GM18873 (cell line): ENCODE measurements around the gene IL27RA.
"Not testable (repeated sequence)": the region's sequence is repeated elsewhere in the genome, so short reads cannot be mapped to it uniquely, and the experiment has no call there.

Source experiments
- ATAC-seq: cut with Tn5 transposase; IDR thresholded peaks from one replicate; pipeline ENCODE4 v1.9.1; 2021; ENCODE audit warnings: mild to moderate bottlenecking, moderate library complexity, moderate number of reproducible peaks; ENCODE audit not compliant: unreplicated experiment, low FRiP score

The IL27RA gene

DNA sequence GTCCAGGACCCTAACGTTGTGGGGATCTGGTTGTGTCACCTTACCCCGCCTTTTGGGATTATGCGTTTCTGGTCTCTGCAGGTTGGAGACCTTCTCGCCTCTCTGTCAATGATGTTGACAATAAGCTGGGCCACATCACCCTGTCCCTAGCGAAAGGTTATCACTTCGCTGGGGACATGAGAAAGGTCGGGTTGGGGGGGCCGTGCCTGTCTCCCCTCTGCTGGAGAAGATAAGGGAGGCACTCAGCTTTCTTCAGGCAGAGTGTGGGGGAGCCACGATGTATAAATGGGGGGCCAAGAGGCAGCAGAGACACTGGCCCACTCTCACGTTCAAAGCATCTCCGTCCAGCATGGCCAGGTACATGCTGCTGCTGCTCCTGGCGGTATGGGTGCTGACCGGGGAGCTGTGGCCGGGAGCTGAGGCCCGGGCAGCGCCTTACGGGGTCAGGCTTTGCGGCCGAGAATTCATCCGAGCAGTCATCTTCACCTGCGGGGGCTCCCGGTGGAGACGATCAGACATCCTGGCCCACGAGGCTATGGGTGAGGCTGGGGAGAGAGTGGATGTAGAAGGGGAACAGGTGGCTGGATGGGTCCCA, 3.6 kb upstream of the IL27RA start, which contains the start of gene RLN3:
TSS of gene RLN3 (plus strand) at position 293 of the 595 bp plus-strand sequence. CDS start at position 350, 57 bp downstream.
- no peak for ATAC-seq

DNA sequence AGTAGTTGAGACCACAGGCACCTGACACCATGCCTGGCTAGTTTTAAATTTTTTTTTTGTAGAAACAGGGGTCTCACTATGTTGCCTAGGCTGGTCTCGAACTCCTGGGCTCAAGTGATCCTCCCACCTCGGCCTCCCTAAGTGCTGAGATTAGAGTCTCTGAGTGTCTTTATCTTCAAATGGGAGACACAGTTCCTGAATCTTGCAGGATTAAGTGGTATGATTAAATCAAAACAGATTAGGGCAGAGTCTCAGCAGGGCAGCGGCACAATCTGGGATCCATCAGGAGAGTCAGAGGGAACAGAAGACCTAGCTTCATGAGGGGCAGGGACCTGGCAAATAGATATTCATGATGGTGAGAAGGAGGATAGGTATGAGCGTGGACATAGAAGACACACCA, 2.7 kb upstream of the IL27RA start:
- no peak for ATAC-seq

DNA sequence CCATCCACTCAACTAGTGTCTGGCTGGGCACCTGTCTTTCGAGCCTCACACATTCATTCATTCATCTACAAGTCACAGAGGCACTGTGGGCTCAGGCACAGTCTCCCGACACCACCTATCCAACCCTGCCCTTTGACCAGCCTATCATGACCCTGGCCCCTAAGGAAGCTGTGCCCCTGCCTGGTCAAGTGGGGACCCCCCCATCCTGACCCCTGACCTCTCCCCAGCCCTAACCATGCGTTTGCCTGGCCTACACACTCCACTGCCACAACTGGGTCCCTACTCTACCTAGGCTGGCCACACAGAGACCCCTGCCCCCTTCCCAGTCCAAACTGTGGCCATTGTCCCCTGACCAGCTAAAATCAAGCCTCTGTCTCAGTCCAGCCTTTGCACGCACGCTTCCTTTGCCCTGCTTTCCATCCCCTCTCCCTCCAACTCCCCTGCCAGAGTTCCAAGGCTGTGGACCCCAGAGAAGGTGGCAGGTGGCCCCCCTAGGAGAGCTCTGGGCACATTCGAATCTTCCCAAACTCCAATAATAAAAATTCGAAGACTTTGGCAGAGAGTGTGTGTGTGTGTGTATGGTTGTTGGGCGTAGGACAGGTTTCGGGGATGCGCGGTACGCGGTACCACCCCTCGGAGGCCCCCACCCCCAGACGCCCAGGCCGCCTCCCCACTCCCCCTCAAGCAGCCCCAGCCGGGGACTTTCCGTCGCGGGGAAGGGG, 404 bp upstream of the IL27RA start:
- ATAC-seq = no peak

DNA sequence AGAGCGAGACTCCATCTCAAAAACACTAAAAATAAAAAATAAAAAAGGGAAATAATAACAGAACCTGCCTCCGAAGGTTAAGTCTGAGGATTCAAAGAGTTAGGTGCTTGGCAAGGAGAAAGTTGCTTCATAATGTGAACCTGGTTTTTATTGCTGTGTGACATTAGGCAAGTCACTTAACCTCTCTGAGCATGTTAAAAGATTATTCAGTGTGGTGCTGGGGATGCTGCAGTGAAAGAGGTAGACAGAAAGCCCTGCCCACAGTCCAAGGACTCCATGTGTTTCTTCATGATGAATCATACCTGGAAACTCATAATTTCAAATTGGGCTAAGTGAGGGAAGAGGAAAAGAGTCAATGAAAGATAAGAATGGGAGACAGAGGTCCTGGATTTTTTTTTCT, 2.4 kb downstream of the IL27RA start:
- ATAC-seq = no peak

DNA sequence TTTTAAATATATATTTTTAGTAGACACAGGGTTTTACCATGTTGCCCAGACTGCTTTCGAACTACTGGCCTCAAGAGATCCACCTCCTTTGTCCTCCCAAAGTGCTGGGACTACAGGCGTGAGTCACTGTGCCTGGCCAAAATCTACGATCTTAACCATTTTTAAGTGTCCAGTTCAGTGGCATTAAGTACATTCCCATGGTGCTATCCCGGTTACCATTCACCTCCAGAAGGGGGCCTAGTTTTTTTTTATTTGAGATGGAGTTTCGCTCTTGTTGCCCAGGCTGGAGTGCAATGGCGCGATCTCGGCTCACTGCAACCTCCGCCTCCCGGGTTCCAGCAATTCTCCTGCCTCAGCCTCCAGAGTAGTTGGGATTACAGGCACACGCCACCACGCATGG, 3.6 kb downstream of the IL27RA start:
- not testable (repeated sequence) for ATAC-seq

DNA sequence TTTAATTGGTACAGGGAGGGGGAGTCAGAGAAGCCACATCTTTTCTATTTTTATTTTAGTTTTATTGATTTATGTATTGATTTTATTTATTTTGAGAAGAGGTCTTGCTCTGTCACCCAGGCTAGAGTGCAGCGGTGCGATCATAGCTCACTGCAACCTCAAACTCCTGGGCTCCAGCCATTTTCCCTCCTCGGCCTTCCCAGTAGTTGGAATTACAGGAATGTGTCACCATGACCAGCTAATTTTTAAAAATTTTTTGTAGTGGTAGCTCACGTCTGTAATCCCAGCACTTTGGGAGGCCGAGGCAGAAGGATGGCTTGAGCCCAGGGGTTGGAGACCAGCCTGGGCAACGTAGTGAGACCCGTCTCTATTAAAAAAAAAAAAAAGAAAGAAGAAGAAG, 4.1 kb downstream of the IL27RA start:
- no peak for ATAC-seq

DNA sequence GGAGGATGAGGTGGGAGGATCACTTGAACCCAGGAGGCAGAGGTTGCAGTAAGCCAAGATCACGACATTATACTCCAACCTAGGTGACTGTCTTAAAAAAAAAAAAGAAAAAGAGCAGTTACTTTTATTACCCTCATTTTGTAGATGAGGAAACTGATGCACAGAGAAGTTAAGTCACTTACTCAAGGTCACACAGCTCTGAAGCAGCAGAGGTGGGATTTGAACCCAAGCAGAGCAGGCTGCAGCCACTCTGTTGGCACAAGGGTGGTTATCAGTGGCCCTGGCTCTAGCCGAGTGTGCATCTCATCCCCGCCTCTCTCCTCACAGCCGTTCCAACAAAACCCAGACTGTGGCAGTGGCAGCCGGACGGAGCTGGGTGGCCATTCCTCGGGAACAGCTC, 7.6 kb downstream of the IL27RA start:
- no peak for ATAC-seq

DNA sequence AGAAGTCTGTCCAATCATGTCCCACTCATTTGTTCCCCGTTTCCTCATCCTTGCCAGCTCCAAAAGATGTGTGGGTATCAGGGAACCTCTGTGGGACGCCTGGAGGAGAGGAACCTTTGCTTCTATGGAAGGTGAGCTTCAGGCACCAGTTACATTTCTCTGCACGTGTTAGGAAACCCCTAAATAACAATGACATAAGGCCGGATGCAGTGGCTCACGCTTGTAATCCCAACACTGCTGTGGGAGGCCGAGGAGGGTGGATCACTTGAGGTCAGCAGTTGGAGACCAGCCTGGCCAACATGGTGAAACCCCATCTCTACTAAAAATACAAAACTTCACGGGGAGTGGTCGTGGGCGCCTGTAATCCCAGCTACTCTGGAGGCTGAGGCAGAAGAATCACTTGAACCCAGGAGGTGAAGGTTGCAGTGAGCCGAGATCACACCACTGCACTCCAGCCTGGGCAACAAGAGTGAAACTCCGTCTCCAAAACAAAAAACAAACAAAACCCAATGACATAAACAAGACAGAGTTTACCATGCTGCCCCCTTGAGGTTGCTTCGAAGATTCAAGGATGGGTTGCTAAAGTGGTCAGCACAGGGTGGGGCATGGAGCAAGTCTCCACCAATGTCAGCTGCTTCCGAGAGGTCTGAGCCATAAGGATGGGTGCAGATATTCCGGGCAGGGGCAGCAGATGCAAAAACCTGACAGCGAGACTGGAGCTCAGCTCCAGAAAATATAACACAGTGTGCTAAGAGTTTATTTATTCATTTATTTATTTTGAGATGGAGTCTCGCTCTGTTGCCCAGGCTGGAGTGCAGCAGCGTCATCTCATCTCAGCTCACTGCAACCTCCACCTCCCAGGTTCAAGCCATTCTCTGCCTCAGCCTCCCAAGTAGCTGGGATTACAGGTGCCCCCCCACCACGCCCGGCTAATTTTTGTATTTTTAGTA, 11.4 kb downstream of the IL27RA start:
- ATAC-seq = not testable (repeated sequence)

DNA sequence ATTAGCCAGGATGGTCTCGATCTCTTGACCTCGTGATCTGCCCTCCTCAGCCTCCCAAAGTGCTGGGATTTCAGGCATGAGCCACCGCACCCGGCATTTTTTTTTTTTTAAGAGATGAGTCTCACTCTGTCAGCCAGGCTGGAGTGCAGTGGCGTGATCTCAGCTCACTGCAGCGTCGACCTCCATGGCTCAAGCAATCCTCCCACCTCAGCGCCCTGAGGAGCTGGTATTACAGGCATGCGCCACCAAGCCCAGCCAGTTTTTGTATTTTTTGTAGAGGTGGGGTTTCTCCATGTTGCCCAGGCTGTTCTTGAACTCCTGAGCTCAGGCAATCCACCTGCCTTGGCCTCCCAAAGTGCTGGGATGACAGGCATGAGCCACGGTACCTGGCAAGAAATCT, 16.3 kb downstream of the IL27RA start:
- not testable (repeated sequence) for ATAC-seq

DNA sequence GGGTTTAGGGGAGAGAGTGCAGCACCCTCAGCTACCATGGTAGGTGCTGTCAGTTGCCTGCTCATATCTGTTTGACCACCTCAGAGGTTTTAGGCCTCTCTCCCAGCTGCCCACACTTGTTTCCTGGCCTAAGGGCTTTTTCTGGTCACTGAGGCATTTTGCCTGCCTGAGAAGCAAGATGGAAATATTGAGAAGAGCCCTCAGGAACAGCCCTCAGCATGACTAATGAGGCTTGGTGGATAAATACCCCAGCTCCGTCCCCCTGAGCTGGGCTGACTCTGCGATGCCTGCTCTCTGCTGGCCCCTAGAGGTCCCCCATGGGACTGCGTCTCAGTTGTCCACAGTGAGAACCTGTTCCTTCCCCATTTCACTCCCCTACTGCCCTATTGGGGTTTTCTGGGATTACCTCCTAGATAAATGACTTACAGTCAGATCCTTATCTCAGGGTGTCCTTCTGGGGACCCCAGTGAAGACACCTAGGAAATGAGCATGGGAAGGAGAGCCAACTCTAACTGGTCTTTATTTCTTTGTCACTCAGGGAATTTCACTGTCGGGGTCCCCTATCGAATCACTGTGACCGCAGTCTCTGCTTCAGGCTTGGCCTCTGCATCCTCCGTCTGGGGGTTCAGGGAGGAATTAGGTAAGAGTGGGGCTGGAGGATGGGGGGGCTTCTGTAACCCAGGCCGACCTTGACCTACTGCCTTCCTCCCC, 17.0 kb downstream of the IL27RA start:
- no peak for ATAC-seq

DNA sequence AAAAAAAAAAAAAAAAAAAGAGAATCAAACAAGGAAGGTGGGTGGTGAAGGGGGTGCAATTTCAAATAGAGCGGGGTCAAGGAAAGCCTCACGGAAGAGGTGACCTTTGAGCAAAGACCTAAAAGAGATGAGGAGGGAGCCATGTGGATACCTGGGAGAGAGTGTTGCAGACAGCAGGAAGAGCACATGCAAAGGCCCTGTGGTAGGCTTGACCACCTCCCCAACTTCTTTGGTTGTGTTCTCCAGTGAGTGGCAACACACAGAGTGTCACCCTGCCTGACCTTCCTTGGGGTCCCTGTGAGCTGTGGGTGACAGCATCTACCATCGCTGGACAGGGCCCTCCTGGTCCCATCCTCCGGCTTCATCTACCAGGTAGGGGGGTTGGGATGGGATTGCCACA, 18.9 kb downstream of the IL27RA start:
- no peak for ATAC-seq

DNA sequence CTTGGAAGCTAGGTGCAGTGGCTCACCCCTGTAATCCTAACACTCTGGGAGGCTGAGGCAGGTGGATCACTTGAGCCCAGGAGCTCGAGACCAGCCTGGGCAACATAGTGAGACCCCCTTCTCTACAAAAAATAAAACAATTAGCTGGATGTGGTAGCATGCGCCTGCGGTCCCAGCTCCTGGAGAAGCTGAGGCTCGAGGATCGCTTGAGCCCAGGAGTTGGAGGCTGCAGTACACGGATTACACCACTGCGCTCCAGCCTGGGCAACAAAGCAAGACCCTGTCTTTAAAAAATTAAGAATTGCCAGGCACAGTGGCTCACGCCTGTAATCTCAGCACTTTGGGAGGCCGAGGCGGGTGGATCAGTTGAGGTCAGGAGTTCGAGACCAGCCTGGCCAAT, 19.4 kb downstream of the IL27RA start:
- not testable (repeated sequence) for ATAC-seq

DNA sequence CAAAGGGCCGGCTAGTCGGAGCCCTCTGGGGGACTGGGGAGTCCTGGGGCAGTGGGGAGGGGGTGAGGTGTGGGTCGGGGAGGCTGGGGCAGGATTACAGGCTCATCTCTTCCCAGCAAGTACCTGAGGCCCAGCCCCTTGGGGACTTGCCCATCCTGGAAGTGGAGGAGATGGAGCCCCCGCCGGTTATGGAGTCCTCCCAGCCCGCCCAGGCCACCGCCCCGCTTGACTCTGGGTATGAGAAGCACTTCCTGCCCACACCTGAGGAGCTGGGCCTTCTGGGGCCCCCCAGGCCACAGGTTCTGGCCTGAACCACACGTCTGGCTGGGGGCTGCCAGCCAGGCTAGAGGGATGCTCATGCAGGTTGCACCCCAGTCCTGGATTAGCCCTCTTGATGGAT, 20.4 kb downstream of the IL27RA start:
- no peak for ATAC-seq

DNA sequence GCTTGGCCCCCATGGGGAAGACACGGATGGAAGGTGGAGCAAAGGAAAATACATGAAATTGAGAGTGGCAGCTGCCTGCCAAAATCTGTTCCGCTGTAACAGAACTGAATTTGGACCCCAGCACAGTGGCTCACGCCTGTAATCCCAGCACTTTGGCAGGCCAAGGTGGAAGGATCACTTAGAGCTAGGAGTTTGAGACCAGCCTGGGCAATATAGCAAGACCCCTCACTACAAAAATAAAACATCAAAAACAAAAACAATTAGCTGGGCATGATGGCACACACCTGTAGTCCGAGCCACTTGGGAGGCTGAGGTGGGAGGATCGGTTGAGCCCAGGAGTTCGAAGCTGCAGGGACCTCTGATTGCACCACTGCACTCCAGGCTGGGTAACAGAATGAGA, 20.9 kb downstream of the IL27RA start:
- no peak for ATAC-seq

DNA sequence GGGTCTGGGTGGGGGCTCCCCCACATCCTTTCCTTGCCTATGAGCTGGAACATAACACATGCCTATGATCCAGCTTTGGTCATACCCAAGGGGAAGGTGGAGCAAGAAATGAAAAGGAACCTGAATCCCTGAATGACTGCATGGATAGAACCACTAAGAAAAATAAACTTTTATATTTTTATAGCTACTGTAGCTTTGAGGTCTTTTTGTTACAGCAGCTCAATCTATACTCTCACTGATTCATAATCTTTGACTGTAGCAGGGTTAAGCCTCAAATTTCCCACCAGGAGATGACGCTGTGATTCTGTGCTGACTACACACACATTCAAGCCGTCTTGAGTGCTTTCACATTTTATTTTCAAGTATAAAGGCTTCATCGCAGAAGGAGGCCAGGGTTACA, 21.5 kb downstream of the IL27RA start:
- ATAC-seq = no peak

DNA sequence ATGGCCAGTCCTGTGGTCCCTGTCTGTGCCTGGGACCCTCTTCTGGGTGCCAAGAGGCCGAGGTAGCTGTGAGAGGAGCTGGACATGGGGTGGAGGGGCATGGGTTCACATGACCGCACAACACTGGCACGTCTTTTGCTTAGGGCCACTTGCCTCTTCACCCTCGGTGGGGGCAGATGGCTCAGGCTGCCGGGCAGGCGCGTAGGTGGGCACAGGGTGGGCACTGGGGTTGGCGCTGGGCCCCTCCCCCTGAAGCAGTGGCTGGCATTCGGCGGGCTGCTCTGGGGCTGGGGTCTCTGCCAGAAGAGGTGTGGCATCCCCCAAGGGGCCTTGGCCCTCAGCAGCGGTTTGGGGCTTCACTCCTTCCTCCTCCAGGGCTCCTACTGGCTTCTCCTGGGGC, 21.9 kb downstream of the IL27RA start:
- no peak for ATAC-seq

DNA sequence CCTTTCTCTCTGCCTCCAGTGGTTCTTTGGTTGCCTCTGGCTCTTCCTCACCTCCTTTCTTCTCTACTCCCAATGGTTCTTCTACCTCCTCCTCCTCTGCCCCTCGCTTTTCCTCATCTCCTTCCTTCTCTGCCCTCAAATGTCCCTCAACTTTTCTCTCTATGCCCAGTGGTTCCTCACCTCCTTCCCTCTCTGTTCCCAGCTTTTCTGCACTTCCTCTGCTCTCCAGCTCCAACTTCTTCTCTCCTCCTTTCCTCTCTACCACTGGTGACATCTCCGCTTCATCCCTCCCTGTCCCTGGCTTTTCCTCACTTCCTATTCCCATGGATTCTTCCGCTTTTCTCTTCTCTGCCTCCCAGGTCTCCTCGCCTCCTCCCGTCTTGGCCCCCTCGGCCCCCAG, 22.5 kb downstream of the IL27RA start:
- ATAC-seq = no peak

DNA sequence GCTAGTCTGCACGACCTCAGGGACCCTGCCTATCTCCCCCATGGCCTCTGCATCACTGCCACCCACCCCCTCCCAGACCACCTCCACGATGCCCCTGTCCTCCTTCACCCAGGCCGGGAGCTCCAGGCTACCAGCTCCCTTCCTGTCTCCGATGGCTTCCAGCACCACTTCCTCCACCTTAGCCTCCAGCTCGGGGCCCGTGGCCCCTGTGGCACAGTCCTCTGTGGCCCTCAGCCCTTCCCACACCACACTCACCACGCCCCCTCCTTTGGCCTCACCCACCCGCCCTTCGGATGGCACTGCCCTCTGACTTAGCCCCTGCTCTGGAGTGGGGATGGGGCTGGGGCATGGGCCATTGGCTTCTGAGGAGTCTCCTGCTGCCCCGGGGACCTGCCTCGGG, 23.2 kb downstream of the IL27RA start:
- no peak for ATAC-seq

DNA sequence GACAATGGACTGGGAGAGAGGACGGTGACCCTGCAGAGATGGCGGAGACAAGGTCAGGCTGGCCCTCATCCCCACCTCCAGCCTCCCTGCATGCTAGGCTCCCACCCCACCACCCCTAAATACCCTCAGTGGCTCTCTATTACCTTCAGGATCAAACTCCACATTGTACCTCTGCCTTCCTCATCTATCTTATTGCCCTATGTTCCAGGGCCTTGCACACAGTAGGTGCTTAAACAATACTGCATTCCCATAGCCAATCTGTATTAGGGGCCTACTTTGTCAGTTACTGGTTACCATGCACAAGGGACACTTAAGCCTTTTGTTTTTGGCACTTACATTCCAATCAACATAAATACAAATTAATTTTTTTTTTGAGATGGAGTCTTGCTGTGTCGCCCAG, 23.8 kb downstream of the IL27RA start:
- ATAC-seq = no peak

DNA sequence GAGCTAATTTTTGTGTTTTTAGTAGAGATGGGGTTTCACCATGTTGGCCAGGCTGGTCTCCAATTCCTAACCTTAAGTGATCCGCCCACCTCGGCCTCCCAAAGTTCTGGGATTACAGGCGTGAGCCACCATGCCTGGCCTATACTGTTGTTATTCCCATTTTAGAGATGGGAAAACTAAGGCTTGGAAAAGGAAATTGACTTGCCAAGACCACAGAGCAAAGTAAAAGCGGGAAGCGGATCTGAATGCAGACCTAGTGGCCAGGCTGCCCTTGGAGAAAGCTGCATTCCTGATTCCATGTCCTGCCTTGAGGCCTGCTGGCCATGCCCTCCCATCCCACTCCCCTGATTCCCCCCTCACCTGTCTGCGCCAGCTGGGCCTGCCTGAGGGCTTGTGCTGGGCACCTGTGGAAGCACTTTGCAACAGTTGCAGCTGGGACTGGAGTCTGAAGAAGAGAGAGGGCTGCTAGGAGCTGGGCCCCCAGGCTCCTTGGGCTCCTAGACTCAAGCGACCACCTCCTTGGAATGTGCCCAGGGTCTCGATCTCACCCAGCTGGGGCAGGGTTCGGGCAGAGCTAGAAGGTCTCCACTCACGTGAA, 24.6 kb downstream of the IL27RA start:
- no peak for ATAC-seq
